A549 (cell line): Measurements from ENCODE around the gene APC. TPM values are rescaled to one million over a fixed set of nuclear protein-coding genes. Genes with fewer than 3 reads are reported as not detected.

Experiments used
- ATAC-seq, 2 experiments: fragments of 200-7000 bp in 1 of 2; fragments of >200 bp in 1 of 2; cut with Nextera tagmentation in 1 of 2; cut with Tn5 transposase in 1 of 2; 3 replicates each; pipeline versions ENCODE4 v1.8.0 to v1.9.1; 2018 to 2020; ENCODE audit warnings: mild to moderate bottlenecking in 1 of 2, moderate library complexity in 1 of 2
- CTCF ChIA-PET: fragments of 300-600 bp; sonication (Branson Sonifier 250); formaldehyde crosslinking; extraction: SDS; loops from one replicate; lab custom pipeline; 2021; ENCODE audit warnings: antibody characterized with exemption, inconsistent platforms; lab: Yijun Ruan, JAX
- POLR2A ChIA-PET: fragments of 350-600 bp; formaldehyde crosslinking; extraction: SDS; loops from one replicate; lab custom pipeline; 2021; ENCODE audit warnings: antibody characterized with exemption, inconsistent platforms; lab: Yijun Ruan, JAX
- DNase-seq, 2 experiments: peaks; one replicate each; pipeline versions ENCODE4 v3.0.0 to v3.0.0-alpha.2; 2011 to 2016; ENCODE audit warnings: low read depth in 1 of 2, low spot score in 1 of 2
- FAIRE-seq: peaks from 2 replicates; lab custom pipeline; 2011; peaks lifted over from hg19 to GRCh38; lab: Jason Lieb, UNC
- H3K27ac ChIP-seq, 2 experiments: fragments of >200 bp; sonication (Bioruptor Twin); formaldehyde crosslinking; 3 replicates each; pipeline ENCODE4 v1.5.1; 2016 to 2017
- H3K4me1 ChIP-seq: fragments of >200 bp; sonication (Bioruptor Twin); formaldehyde crosslinking; 3 replicates; pipeline ENCODE4 v1.6.1; 2016
- H3K4me2 ChIP-seq: fragments of >200 bp; sonication (Bioruptor Twin); formaldehyde crosslinking; 3 replicates; pipeline ENCODE4 v1.6.1; 2016
- H3K4me3 ChIP-seq: fragments of >200 bp; sonication (Bioruptor Twin); formaldehyde crosslinking; 3 replicates; pipeline ENCODE4 v1.5.1; 2016
- H3K9me3 ChIP-seq: fragments of >200 bp; sonication (Bioruptor Twin); formaldehyde crosslinking; 3 replicates; pipeline ENCODE4 v1.6.1; 2016
- BHLHE40 ChIP-seq: IDR thresholded peaks from 2 replicates; pipeline ENCODE4 v1.6.1; 2012; ENCODE audit warnings: low read depth, low read length, inconsistent platforms
- CBX2 ChIP-seq: fragments of 200-600 bp; sonication (generic); IDR thresholded peaks from 2 replicates; pipeline ENCODE4 v1.6.1; 2016; ENCODE audit warnings: low read depth, mild to moderate bottlenecking, borderline replicate concordance
- CHD4 ChIP-seq: fragments of 200-600 bp; sonication (generic); IDR thresholded peaks from 2 replicates; pipeline ENCODE4 v1.6.1; 2016; ENCODE audit warnings: antibody characterized with exemption, mild to moderate bottlenecking, borderline replicate concordance
- EHF ChIP-seq: fragments of 250-450 bp; sonication (Bioruptor Pico); IDR thresholded peaks from 2 replicates; pipeline ENCODE4 v1.5.0; 2020; ENCODE audit warnings: mild to moderate bottlenecking
- EHMT2 ChIP-seq: fragments of 200-600 bp; sonication (generic); IDR thresholded peaks from 2 replicates; pipeline ENCODE4 v1.6.1; 2016; ENCODE audit warnings: antibody characterized with exemption, low read depth, mild to moderate bottlenecking, moderate library complexity
- ESRRA ChIP-seq: fragments of 150-350 bp; IDR thresholded peaks from 2 replicates; pipeline ENCODE4 v1.6.1; 2014; ENCODE audit warnings: mild to moderate bottlenecking, low read length, borderline replicate concordance
- FOSB ChIP-seq: fragments of 250-450 bp; sonication (Bioruptor Pico); IDR thresholded peaks from 2 replicates; pipeline ENCODE4 v1.5.0; 2020; ENCODE audit warnings: mild to moderate bottlenecking, moderate library complexity
- HEYL ChIP-seq: fragments of 250-450 bp; sonication (Bioruptor Pico); IDR thresholded peaks from 2 replicates; pipeline ENCODE4 v1.8.0; 2021; ENCODE audit warnings: mild to moderate bottlenecking, moderate library complexity
- HOXB13 ChIP-seq: fragments of 250-450 bp; sonication (Bioruptor Pico); IDR thresholded peaks from 2 replicates; pipeline ENCODE4 v1.5.0; 2020; ENCODE audit warnings: low read depth, mild to moderate bottlenecking, moderate library complexity
- HOXB5 ChIP-seq: fragments of 250-450 bp; sonication (Bioruptor Pico); IDR thresholded peaks from 2 replicates; pipeline ENCODE4 v1.5.0; 2020; ENCODE audit warnings: mild to moderate bottlenecking, moderate library complexity
- JUN ChIP-seq, 2 experiments: fragments of >200 bp; sonication (Bioruptor Twin); formaldehyde crosslinking; IDR thresholded peaks; 2 replicates in 1 of 2; 3 replicates in 1 of 2; pipeline ENCODE4 v1.6.1; 2016 to 2017
- MAFK ChIP-seq: fragments of 450-650 bp; IDR thresholded peaks from 2 replicates; pipeline ENCODE4 v1.6.1; 2014; ENCODE audit not compliant: partially characterized antibody
- NFE2L2 ChIP-seq: fragments of 150-350 bp; conservative IDR thresholded peaks from 2 replicates; pipeline ENCODE4 v1.6.1; 2014; ENCODE audit warnings: low read length
- NPAS2 ChIP-seq: fragments of 250-450 bp; sonication (Bioruptor Pico); IDR thresholded peaks from 2 replicates; pipeline ENCODE4 v1.8.0; 2022; ENCODE audit warnings: mild to moderate bottlenecking, moderate library complexity, borderline replicate concordance
- RNF2 ChIP-seq: fragments of 200-600 bp; sonication (generic); IDR thresholded peaks from 2 replicates; pipeline ENCODE4 v1.6.1; 2016; ENCODE audit warnings: low read depth, mild to moderate bottlenecking, antibody characterized with exemption, moderate library complexity, borderline replicate concordance
- SMC3 ChIP-seq: fragments of >200 bp; sonication (Bioruptor Twin); formaldehyde crosslinking; IDR thresholded peaks from 3 replicates; pipeline ENCODE4 v1.6.1; 2018; ENCODE audit warnings: inconsistent platforms
- ZC3H11A ChIP-seq: fragments of 450-650 bp; IDR thresholded peaks from 2 replicates; pipeline ENCODE4 v1.6.1; 2014; ENCODE audit warnings: antibody characterized with exemption, mild to moderate bottlenecking
- ZSCAN20 ChIP-seq: fragments of 250-450 bp; sonication (Bioruptor Pico); IDR thresholded peaks from 2 replicates; pipeline ENCODE4 v1.8.0; 2022; ENCODE audit warnings: mild to moderate bottlenecking, moderate library complexity
- WGBS: methylation state at CpG from one replicate; pipeline ENCODE4 v1.1.6; 2017; ENCODE audit errors: missing lambda C conversion rate; 5-methylcytosine and 5-hydroxymethylcytosine counted together
- polyA plus RNA-seq, 4 experiments: library from polyadenylated mRNA; depleted of rRNA in 3 of 4; stranded (reverse); fragments of >200 nt; fragmentation: RNase III in 1 of 4; extraction: RNeasy Plus Mini Kit Qiagen cat#74134 plus additional on column Dnase treatment in 1 of 4; gene quantifications; 2 replicates in 3 of 4; 3 replicates in 1 of 4; pipeline ENCODE4 v1.2.3, GENCODE V29; 2011 to 2017
- TF ChIP-seq, protein P1 (sequence below): fragments of 150-350 bp; IDR thresholded peaks from 2 replicates; pipeline ENCODE4 v1.6.1; 2014; ENCODE audit warnings: low read depth, mild to moderate bottlenecking, low read length
- TF ChIP-seq, protein P2 (sequence below): fragments of 450-650 bp; IDR thresholded peaks from 2 replicates; pipeline ENCODE4 v1.6.1; 2014; ENCODE audit warnings: antibody characterized with exemption
- TF ChIP-seq, protein P3 (sequence below): fragments of >200 bp; sonication (Bioruptor Twin); formaldehyde crosslinking; IDR thresholded peaks from 3 replicates; pipeline ENCODE4 v1.5.1; 2016
- TF ChIP-seq, protein P4 (sequence below): fragments of 250-450 bp; sonication (Bioruptor Pico); IDR thresholded peaks from 2 replicates; pipeline ENCODE4 v1.5.0; 2021; ENCODE audit warnings: mild to moderate bottlenecking, moderate library complexity, borderline replicate concordance

APC gene
- polyA plus RNA-seq, 2 of the 4 experiments (the other 2 are of a cell fraction) = 10.6 to 21.2 TPM

GRCh38 chr5:112735702-112736101, 2.0 kb upstream of the APC start:
- POLR2A ChIA-PET = no interaction called here
- 2% methylated on average over 1 of the region's 1 CpG for WGBS
- Histone ChIP-seq H3K27ac (no peak overlapping the region), H3K4me2 (peak overlapping the region; percentile 35), H3K4me1 (peaks cover 18% of the 10 kb centered on the region)
- ATAC-seq (no peak), FAIRE-seq (no peak)
- no peak for TF ChIP-seq SMC3
- TF ChIP-seq ZC3H11A = no peak
- TF ChIP-seq, all 56 proteins: peak for 0
- Histone ChIP-seq H3K4me3 (no peak overlapping the region), H3K9me3 (no peaks in the 10 kb centered on the region)
- CTCF ChIA-PET = interaction anchor here (3.5 kb wide), 1 partner anchor 22 kb away, joined by 12 read pairs; no protein-coding TSS in a partner anchor
- no peak for DNase-seq

GRCh38 chr5:112737070-112737462, 619 bp upstream of the APC start:
- CTCF ChIA-PET = interaction anchor here (1.0 to 3.5 kb wide), 2 partner anchors 21 to 186 kb away, joined by 3 to 12 read pairs; no protein-coding TSS in a partner anchor
- Histone ChIP-seq H3K4me2 (peak overlapping the region; percentile 73), H3K4me3 (peak overlapping the region; percentile 43), H3K4me1 (peaks cover 18% of the 10 kb centered on the region), H3K9me3 (no peaks in the 10 kb centered on the region)
- no peak for FAIRE-seq
- TF ChIP-seq, protein P1, sequence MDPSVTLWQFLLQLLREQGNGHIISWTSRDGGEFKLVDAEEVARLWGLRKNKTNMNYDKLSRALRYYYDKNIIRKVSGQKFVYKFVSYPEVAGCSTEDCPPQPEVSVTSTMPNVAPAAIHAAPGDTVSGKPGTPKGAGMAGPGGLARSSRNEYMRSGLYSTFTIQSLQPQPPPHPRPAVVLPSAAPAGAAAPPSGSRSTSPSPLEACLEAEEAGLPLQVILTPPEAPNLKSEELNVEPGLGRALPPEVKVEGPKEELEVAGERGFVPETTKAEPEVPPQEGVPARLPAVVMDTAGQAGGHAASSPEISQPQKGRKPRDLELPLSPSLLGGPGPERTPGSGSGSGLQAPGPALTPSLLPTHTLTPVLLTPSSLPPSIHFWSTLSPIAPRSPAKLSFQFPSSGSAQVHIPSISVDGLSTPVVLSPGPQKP = no peak
- TF ChIP-seq, protein P2, sequence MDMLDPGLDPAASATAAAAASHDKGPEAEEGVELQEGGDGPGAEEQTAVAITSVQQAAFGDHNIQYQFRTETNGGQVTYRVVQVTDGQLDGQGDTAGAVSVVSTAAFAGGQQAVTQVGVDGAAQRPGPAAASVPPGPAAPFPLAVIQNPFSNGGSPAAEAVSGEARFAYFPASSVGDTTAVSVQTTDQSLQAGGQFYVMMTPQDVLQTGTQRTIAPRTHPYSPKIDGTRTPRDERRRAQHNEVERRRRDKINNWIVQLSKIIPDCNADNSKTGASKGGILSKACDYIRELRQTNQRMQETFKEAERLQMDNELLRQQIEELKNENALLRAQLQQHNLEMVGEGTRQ = no peak
- TF ChIP-seq HOXB5 (CRISPR knock-in tag) (no peak), CHD4 (no peak), ESRRA (no peak)
- TF ChIP-seq, protein P3, sequence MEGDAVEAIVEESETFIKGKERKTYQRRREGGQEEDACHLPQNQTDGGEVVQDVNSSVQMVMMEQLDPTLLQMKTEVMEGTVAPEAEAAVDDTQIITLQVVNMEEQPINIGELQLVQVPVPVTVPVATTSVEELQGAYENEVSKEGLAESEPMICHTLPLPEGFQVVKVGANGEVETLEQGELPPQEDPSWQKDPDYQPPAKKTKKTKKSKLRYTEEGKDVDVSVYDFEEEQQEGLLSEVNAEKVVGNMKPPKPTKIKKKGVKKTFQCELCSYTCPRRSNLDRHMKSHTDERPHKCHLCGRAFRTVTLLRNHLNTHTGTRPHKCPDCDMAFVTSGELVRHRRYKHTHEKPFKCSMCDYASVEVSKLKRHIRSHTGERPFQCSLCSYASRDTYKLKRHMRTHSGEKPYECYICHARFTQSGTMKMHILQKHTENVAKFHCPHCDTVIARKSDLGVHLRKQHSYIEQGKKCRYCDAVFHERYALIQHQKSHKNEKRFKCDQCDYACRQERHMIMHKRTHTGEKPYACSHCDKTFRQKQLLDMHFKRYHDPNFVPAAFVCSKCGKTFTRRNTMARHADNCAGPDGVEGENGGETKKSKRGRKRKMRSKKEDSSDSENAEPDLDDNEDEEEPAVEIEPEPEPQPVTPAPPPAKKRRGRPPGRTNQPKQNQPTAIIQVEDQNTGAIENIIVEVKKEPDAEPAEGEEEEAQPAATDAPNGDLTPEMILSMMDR = no peak
- TF ChIP-seq, protein P4, sequence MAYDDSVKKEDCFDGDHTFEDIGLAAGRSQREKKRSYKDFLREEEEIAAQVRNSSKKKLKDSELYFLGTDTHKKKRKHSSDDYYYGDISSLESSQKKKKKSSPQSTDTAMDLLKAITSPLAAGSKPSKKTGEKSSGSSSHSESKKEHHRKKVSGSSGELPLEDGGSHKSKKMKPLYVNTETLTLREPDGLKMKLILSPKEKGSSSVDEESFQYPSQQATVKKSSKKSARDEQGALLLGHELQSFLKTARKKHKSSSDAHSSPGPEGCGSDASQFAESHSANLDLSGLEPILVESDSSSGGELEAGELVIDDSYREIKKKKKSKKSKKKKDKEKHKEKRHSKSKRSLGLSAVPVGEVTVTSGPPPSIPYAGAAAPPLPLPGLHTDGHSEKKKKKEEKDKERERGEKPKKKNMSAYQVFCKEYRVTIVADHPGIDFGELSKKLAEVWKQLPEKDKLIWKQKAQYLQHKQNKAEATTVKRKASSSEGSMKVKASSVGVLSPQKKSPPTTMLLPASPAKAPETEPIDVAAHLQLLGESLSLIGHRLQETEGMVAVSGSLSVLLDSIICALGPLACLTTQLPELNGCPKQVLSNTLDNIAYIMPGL (CRISPR knock-in tag) = no peak
- TF ChIP-seq, all 56 proteins: peak for 0
- 53% methylated on average over 3 of the region's 3 CpGs for WGBS
- POLR2A ChIA-PET = interaction anchor here (1.1 kb wide), 1 partner anchor 29 kb away, joined by 3 read pairs; no protein-coding TSS in a partner anchor
- DNase-seq (no peak), ATAC-seq (peak; percentile 16 to 26; a peak in 3 of 6 replicates)
- H3K27ac ChIP-seq = peak overlapping the region; percentile 18 to 76; a peak in 3 of 6 replicates

GRCh38 chr5:112738191-112738560, 491 bp downstream of the APC start:
- CTCF ChIA-PET = interaction anchor here (1.0 to 1.3 kb wide), 2 partner anchors 19 to 187 kb away, joined by 3 read pairs; no protein-coding TSS in a partner anchor
- no peak for TF ChIP-seq RNF2
- TF ChIP-seq JUN (IDR thresholded peaks at IDR 0.05) = no peak
- no peak for TF ChIP-seq EHF (CRISPR knock-in tag)
- no peak for TF ChIP-seq MAFK
- no peak for TF ChIP-seq NFE2L2
- TF ChIP-seq FOSB (CRISPR knock-in tag) = no peak
- no peak for TF ChIP-seq HOXB13 (CRISPR knock-in tag)
- no peak for TF ChIP-seq NPAS2 (CRISPR knock-in tag)
- TF ChIP-seq HEYL (CRISPR knock-in tag) = no peak
- no peak for TF ChIP-seq CBX2
- TF ChIP-seq, protein P1 = no peak
- no peak for TF ChIP-seq EHMT2
- no peak for TF ChIP-seq BHLHE40
- no peak for TF ChIP-seq ZSCAN20 (CRISPR knock-in tag)
- TF ChIP-seq, all 56 proteins: peak for 0
- POLR2A ChIA-PET = interaction anchor here (0.6 kb wide), 1 partner anchor 505 kb away, joined by 4 read pairs; no protein-coding TSS in a partner anchor
- DNase-seq = no peak
- 85% methylated on average over 5 of the region's 5 CpGs for WGBS
- H3K9me3 ChIP-seq = no peaks in the 10 kb centered on the region
- FAIRE-seq = no peak
- peak overlapping the region; percentile 53 to 76; a peak in 5 of 6 replicates for H3K27ac ChIP-seq
- peaks cover 18% of the 10 kb centered on the region for H3K4me1 ChIP-seq
- ATAC-seq = peak; percentile 41 to 55; a peak in 3 of 6 replicates
- peak overlapping the region; percentile 43 for H3K4me3 ChIP-seq
- peak overlapping the region; percentile 73 for H3K4me2 ChIP-seq
